GM12865 (cell line): ENCODE results near the gene PAQR4.

Source experiments
- DNase-seq: peaks from one replicate; pipeline ENCODE4 v3.0.0; 2010; ENCODE audit warnings: low read depth
- H3K4me3 ChIP-seq: 2 replicates; pipeline ENCODE4 v1.5.1; 2011; ENCODE audit warnings: mild to moderate bottlenecking, low read depth, low read length, control low read depth
- CTCF ChIP-seq: IDR thresholded peaks from 2 replicates; pipeline ENCODE4 v1.5.1; 2011; ENCODE audit warnings: low read length, control low read depth, low read depth, inconsistent platforms; ENCODE audit not compliant: insufficient read depth; ENCODE audit errors: missing control alignments

PAQR4 gene

GRCh38 chr16:3022684-3023414, 53.7 kb downstream of the PAQR4 start:
- peak overlapping the region; percentile 82 for H3K4me3 ChIP-seq
- peak; percentile 52 for DNase-seq
- TF ChIP-seq CTCF, result no peak
